GM12892 (cell line): ENCODE measurements around the gene IL19.

Source experiments
- POLR2A ChIP-seq: IDR thresholded peaks from 2 replicates; pipeline ENCODE4 v1.6.1; 2011; ENCODE audit warnings: low read depth, low read length, control low read depth
- POLR2AphosphoS5 ChIP-seq: IDR thresholded peaks from 2 replicates; pipeline ENCODE4 v1.6.1; 2011; ENCODE audit warnings: low read depth, low read length, control low read depth
- TAF1 ChIP-seq: IDR thresholded peaks from 2 replicates; pipeline ENCODE4 v1.6.1; 2011; ENCODE audit warnings: low read depth, mild to moderate bottlenecking, control low read depth, low read length, borderline replicate concordance

GRCh38 chr1:206828061-206828460, 57.5 kb downstream of the IL19 start:
- TF ChIP-seq POLR2AphosphoS5 (no peak), POLR2A (no peak), TAF1 (no peak)
